HEK293 (cell line): Measurements from ENCODE around the gene STUB1.

ENCODE experiments used
- BCL11A ChIP-seq: fragments of 450-650 bp; formaldehyde crosslinking; IDR thresholded peaks from 2 replicates; pipeline ENCODE4 v1.5.1; 2016; ENCODE audit warnings: low read depth, missing biosample characterization, missing genetic modification characterization
- BCL11B ChIP-seq: fragments of 450-650 bp; formaldehyde crosslinking; IDR thresholded peaks from 2 replicates; pipeline ENCODE4 v1.5.1; 2016; ENCODE audit warnings: low read depth, missing biosample characterization, missing genetic modification characterization
- GLIS1 ChIP-seq: fragments of 450-650 bp; formaldehyde crosslinking; IDR thresholded peaks from 2 replicates; pipeline ENCODE4 v1.5.1; 2016; ENCODE audit warnings: missing biosample characterization, missing genetic modification characterization
- KLF17 ChIP-seq: fragments of 450-650 bp; formaldehyde crosslinking; IDR thresholded peaks from 2 replicates; pipeline ENCODE4 v1.5.1; 2016; ENCODE audit warnings: missing biosample characterization, missing genetic modification characterization
- KLF8 ChIP-seq: fragments of 450-650 bp; formaldehyde crosslinking; IDR thresholded peaks from 2 replicates; pipeline ENCODE4 v1.5.1; 2016; ENCODE audit warnings: missing biosample characterization, missing genetic modification characterization
- OSR2 ChIP-seq: fragments of 450-650 bp; formaldehyde crosslinking; IDR thresholded peaks from 2 replicates; pipeline ENCODE4 v1.5.1; 2016; ENCODE audit warnings: missing biosample characterization, missing genetic modification characterization
- OVOL3 ChIP-seq: fragments of 450-650 bp; formaldehyde crosslinking; IDR thresholded peaks from 2 replicates; pipeline ENCODE4 v1.5.1; 2016; ENCODE audit warnings: missing biosample characterization, missing genetic modification characterization
- PATZ1 ChIP-seq: fragments of 450-650 bp; formaldehyde crosslinking; IDR thresholded peaks from 2 replicates; pipeline ENCODE4 v1.5.1; 2016; ENCODE audit warnings: missing biosample characterization, missing genetic modification characterization
- PRDM1 ChIP-seq: fragments of 450-650 bp; formaldehyde crosslinking; IDR thresholded peaks from 2 replicates; pipeline ENCODE4; 2016; ENCODE audit warnings: missing biosample characterization, missing genetic modification characterization
- RBAK ChIP-seq: fragments of 450-650 bp; formaldehyde crosslinking; IDR thresholded peaks from 2 replicates; pipeline ENCODE4 v1.5.1; 2016; ENCODE audit warnings: missing biosample characterization, missing genetic modification characterization
- SETDB1 ChIP-seq: IDR thresholded peaks from one replicate; pipeline ENCODE4 v1.6.1; 2017; ENCODE audit warnings: mild to moderate bottlenecking, low read length, moderate library complexity, mixed read lengths; ENCODE audit not compliant: insufficient read length
- SP3 ChIP-seq: fragments of 450-650 bp; formaldehyde crosslinking; IDR thresholded peaks from 2 replicates; pipeline ENCODE4 v1.5.1; 2016; ENCODE audit warnings: missing biosample characterization, missing genetic modification characterization
- ZBTB7A ChIP-seq: fragments of 450-650 bp; formaldehyde crosslinking; IDR thresholded peaks from 2 replicates; pipeline ENCODE4 v1.5.1; 2016; ENCODE audit warnings: low read depth, missing biosample characterization, missing genetic modification characterization
- ZEB2 ChIP-seq: fragments of 450-650 bp; formaldehyde crosslinking; IDR thresholded peaks from 2 replicates; pipeline ENCODE4 v1.5.1; 2016; ENCODE audit warnings: missing biosample characterization, missing genetic modification characterization
- ZFHX2 ChIP-seq: fragments of 450-650 bp; formaldehyde crosslinking; conservative IDR thresholded peaks from 2 replicates; pipeline ENCODE4 v1.5.1; 2016; ENCODE audit warnings: missing biosample characterization, missing genetic modification characterization
- ZFP3 ChIP-seq: fragments of 450-650 bp; formaldehyde crosslinking; IDR thresholded peaks from 2 replicates; pipeline ENCODE4 v1.5.1; 2016; ENCODE audit warnings: low read depth, missing biosample characterization, missing genetic modification characterization
- ZNF10 ChIP-seq: fragments of 450-650 bp; formaldehyde crosslinking; IDR thresholded peaks from 2 replicates; pipeline ENCODE4 v1.5.1; 2017; ENCODE audit warnings: missing biosample characterization, missing genetic modification characterization
- ZNF138 ChIP-seq: fragments of 450-650 bp; formaldehyde crosslinking; IDR thresholded peaks from 2 replicates; pipeline ENCODE4 v1.5.1; 2016; ENCODE audit warnings: missing biosample characterization, missing genetic modification characterization, borderline replicate concordance
- ZNF174 ChIP-seq: fragments of 450-650 bp; formaldehyde crosslinking; IDR thresholded peaks from 2 replicates; pipeline ENCODE4 v1.5.0; 2017; ENCODE audit warnings: missing biosample characterization, mild to moderate bottlenecking, missing genetic modification characterization
- ZNF311 ChIP-seq: fragments of 450-650 bp; formaldehyde crosslinking; IDR thresholded peaks from 2 replicates; pipeline ENCODE4 v1.5.1; 2017; ENCODE audit warnings: missing biosample characterization, missing genetic modification characterization, borderline replicate concordance
- ZNF626 ChIP-seq: fragments of 450-650 bp; sonication (Bioruptor Pico); formaldehyde crosslinking; IDR thresholded peaks from 2 replicates; pipeline ENCODE4 v1.5.1; 2018; ENCODE audit warnings: missing biosample characterization, missing genetic modification characterization, inconsistent platforms
- ZNF776 ChIP-seq: fragments of 450-650 bp; formaldehyde crosslinking; IDR thresholded peaks from 2 replicates; pipeline ENCODE4 v1.5.0; 2017; ENCODE audit warnings: missing biosample characterization, missing genetic modification characterization, borderline replicate concordance
- ZNF777 ChIP-seq: fragments of 450-650 bp; formaldehyde crosslinking; IDR thresholded peaks from 2 replicates; pipeline ENCODE4 v1.5.1; 2017; ENCODE audit warnings: missing biosample characterization, missing genetic modification characterization, borderline replicate concordance
- ZNF792 ChIP-seq: fragments of 450-650 bp; formaldehyde crosslinking; IDR thresholded peaks from 2 replicates; pipeline ENCODE4 v1.5.1; 2016; ENCODE audit warnings: missing biosample characterization, missing genetic modification characterization
- ZNF843 ChIP-seq: fragments of 450-650 bp; formaldehyde crosslinking; IDR thresholded peaks from 2 replicates; pipeline ENCODE4 v1.5.1; 2016; ENCODE audit warnings: missing biosample characterization, missing genetic modification characterization
- ZSCAN4 ChIP-seq: fragments of 450-650 bp; formaldehyde crosslinking; IDR thresholded peaks from 2 replicates; pipeline ENCODE4 v1.5.1; 2017; ENCODE audit warnings: missing biosample characterization, missing genetic modification characterization
- TF ChIP-seq, protein P1 (sequence below): fragments of 450-650 bp; formaldehyde crosslinking; IDR thresholded peaks from 2 replicates; pipeline ENCODE4 v1.5.1; 2017; ENCODE audit warnings: missing biosample characterization, missing genetic modification characterization
- TF ChIP-seq, protein P2 (sequence below): fragments of 450-650 bp; formaldehyde crosslinking; IDR thresholded peaks from 2 replicates; pipeline ENCODE4 v1.5.1; 2016; ENCODE audit warnings: missing biosample characterization, missing genetic modification characterization
- TF ChIP-seq, protein P3 (sequence below): fragments of 450-650 bp; formaldehyde crosslinking; IDR thresholded peaks from 2 replicates; pipeline ENCODE4 v1.5.1; 2017; ENCODE audit warnings: missing biosample characterization, missing genetic modification characterization

Gene STUB1

DNA sequence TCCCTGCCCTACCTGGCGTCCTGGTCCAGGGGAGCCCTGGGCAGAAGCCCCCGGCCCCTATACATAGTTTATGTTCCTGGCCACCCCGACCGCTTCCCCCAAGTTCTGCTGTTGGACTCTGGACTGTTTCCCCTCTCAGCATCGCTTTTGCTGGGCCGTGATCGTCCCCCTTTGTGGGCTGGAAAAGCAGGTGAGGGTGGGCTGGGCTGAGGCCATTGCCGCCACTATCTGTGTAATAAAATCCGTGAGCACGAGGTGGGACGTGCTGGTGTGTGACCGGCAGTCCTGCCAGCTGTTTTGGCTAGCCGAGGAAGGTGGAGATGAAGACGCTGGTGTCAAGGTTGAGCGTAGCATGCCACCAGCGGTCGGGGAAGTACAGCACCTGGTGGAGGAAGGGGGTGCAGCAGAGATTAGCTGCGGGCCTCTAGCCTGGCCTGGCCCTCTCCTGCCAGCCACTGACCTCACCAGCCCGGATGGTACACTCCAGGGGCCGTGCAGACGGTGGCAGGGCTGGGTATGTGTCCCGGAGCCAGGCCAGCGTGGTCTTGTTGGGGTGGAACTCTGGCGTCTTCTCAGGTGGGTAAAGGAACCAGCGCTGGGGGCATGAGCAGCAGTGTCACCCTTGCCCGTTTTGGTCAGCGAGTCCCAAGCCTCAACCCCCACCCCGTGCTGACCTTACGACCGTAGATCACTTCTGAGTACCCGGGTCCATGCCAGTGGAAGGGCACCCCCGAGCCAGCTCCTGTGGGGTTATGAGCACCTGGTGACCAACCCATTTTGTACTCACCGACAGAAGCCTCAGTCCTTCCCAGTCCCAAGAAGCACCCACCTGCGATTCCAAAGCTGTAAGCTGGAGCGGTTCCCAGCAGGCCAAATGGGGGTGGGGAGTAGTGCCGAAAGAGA, 2.5 kb downstream of the STUB1 start (continued):
- TF ChIP-seq OVOL3 (tag by site-specific recombination) = peak; percentile 62; the same call in 1 of the 2 replicates
- no peak for TF ChIP-seq ZSCAN4 (tag by site-specific recombination)
- no peak for TF ChIP-seq ZNF174 (tag by site-specific recombination)
- peak; percentile 31; the same call in 1 of the 2 replicates for TF ChIP-seq KLF8 (tag by site-specific recombination)
- TF ChIP-seq BCL11A (tag by site-specific recombination) = peak; percentile 40; the same call in 1 of the 2 replicates
- TF ChIP-seq ZNF10 (tag by site-specific recombination) = peak; percentile 94
- TF ChIP-seq SP3 (tag by site-specific recombination) = no peak
- TF ChIP-seq KLF17 (tag by site-specific recombination) = peak; percentile 33; the same call in 1 of the 2 replicates
- TF ChIP-seq PATZ1 (tag by site-specific recombination) = no peak
- peak; percentile 85; the same call in 1 of the 2 replicates for TF ChIP-seq BCL11B (tag by site-specific recombination)
- TF ChIP-seq ZBTB7A (tag by site-specific recombination) = peak; percentile 73; the same call in 1 of the 2 replicates
- no peak for TF ChIP-seq ZNF776
- TF ChIP-seq OSR2 (tag by site-specific recombination) = 0 out of 2 replicates have a peak, but pooled peaks have one; percentile 4
- no peak for TF ChIP-seq ZNF777 (tag by site-specific recombination)
- TF ChIP-seq ZNF843 (tag by site-specific recombination) = 0 out of 2 replicates have a peak, but pooled peaks have one; percentile 12
- no peak for TF ChIP-seq ZFHX2 (tag by site-specific recombination)
- no peak for TF ChIP-seq ZNF792 (tag by site-specific recombination)
- TF ChIP-seq, protein P1, sequence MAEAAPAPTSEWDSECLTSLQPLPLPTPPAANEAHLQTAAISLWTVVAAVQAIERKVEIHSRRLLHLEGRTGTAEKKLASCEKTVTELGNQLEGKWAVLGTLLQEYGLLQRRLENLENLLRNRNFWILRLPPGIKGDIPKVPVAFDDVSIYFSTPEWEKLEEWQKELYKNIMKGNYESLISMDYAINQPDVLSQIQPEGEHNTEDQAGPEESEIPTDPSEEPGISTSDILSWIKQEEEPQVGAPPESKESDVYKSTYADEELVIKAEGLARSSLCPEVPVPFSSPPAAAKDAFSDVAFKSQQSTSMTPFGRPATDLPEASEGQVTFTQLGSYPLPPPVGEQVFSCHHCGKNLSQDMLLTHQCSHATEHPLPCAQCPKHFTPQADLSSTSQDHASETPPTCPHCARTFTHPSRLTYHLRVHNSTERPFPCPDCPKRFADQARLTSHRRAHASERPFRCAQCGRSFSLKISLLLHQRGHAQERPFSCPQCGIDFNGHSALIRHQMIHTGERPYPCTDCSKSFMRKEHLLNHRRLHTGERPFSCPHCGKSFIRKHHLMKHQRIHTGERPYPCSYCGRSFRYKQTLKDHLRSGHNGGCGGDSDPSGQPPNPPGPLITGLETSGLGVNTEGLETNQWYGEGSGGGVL (tag by site-specific recombination) = no peak
- TF ChIP-seq, protein P2, sequence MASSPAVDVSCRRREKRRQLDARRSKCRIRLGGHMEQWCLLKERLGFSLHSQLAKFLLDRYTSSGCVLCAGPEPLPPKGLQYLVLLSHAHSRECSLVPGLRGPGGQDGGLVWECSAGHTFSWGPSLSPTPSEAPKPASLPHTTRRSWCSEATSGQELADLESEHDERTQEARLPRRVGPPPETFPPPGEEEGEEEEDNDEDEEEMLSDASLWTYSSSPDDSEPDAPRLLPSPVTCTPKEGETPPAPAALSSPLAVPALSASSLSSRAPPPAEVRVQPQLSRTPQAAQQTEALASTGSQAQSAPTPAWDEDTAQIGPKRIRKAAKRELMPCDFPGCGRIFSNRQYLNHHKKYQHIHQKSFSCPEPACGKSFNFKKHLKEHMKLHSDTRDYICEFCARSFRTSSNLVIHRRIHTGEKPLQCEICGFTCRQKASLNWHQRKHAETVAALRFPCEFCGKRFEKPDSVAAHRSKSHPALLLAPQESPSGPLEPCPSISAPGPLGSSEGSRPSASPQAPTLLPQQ = peak; percentile 8; the same call in 1 of the 2 replicates
- no peak for TF ChIP-seq ZNF311
- no peak for TF ChIP-seq ZNF626 (tag by site-specific recombination)
- TF ChIP-seq SETDB1 = no peak
- TF ChIP-seq ZNF138 = no peak
- TF ChIP-seq GLIS1 (tag by site-specific recombination) = no peak
- TF ChIP-seq, protein P3, sequence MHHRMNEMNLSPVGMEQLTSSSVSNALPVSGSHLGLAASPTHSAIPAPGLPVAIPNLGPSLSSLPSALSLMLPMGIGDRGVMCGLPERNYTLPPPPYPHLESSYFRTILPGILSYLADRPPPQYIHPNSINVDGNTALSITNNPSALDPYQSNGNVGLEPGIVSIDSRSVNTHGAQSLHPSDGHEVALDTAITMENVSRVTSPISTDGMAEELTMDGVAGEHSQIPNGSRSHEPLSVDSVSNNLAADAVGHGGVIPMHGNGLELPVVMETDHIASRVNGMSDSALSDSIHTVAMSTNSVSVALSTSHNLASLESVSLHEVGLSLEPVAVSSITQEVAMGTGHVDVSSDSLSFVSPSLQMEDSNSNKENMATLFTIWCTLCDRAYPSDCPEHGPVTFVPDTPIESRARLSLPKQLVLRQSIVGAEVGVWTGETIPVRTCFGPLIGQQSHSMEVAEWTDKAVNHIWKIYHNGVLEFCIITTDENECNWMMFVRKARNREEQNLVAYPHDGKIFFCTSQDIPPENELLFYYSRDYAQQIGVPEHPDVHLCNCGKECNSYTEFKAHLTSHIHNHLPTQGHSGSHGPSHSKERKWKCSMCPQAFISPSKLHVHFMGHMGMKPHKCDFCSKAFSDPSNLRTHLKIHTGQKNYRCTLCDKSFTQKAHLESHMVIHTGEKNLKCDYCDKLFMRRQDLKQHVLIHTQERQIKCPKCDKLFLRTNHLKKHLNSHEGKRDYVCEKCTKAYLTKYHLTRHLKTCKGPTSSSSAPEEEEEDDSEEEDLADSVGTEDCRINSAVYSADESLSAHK (tag by site-specific recombination) = 0 out of 2 replicates have a peak, but pooled peaks have one; percentile 11
- no peak for TF ChIP-seq PRDM1 (tag by site-specific recombination)
- no peak for TF ChIP-seq RBAK (tag by site-specific recombination)
- TF ChIP-seq ZFP3 (tag by site-specific recombination) = no peak
- peak; percentile 66; the same call in 1 of the 2 replicates for TF ChIP-seq ZEB2 (tag by site-specific recombination)
